Activated CD4-positive, alpha-beta memory T cell treated with anti-CD3 and anti-CD28 coated beads for 36 hours (primary cell): Measurements from ENCODE around the gene SEC14L3. TPM values are rescaled to one million over a fixed set of nuclear protein-coding genes. Genes with fewer than 3 reads are reported as not detected.

Source experiments
- CTCF ChIA-PET: fragments of 350-600 bp; sonication (Branson Sonifier 250); formaldehyde crosslinking; loops from one replicate; lab custom pipeline; 2021; ENCODE audit warnings: antibody characterized with exemption, inconsistent platforms; lab: Charles Lee
- POLR2A ChIA-PET: fragments of 350-600 bp; sonication (Branson Sonifier 250); formaldehyde crosslinking; loops from one replicate; lab custom pipeline; 2021; ENCODE audit warnings: antibody characterized with exemption; lab: Charles Lee
- DNase-seq: peaks from one replicate; pipeline ENCODE4 v3.0.0-alpha.2; 2020
- H3K27ac Mint-ChIP-seq: one replicate; pipeline ENCODE4 v1.8.0; 2021; ENCODE audit warnings: mixed read lengths
- H3K27me3 Mint-ChIP-seq: one replicate; pipeline ENCODE4 v1.8.0; 2021; ENCODE audit warnings: mixed read lengths
- H3K36me3 Mint-ChIP-seq: one replicate; pipeline ENCODE4 v1.8.0; 2021; ENCODE audit warnings: mixed read lengths
- H3K4me1 Mint-ChIP-seq: one replicate; pipeline ENCODE4 v1.8.0; 2021; ENCODE audit warnings: low read depth, mixed read lengths
- H3K4me3 Mint-ChIP-seq: one replicate; pipeline ENCODE4 v1.8.0; 2021; ENCODE audit warnings: mild to moderate bottlenecking, mixed read lengths
- H3K9me3 Mint-ChIP-seq: one replicate; pipeline ENCODE4 v1.8.0; 2021; ENCODE audit warnings: mixed read lengths
- intact Hi-C: fragments of 100-400 bp; cut with micrococcal nuclease; formaldehyde crosslinking; loops from one replicate; pipeline ENCODE4 v1.15.1; 2023
- total RNA-seq, 2 experiments: library from RNA; stranded (reverse); gene quantifications; one replicate each; pipeline ENCODE4 v1.2.3, GENCODE V29; 2021

Gene SEC14L3
- total RNA-seq, 2 experiments from 2014 or later = not detected

GRCh38 chr22:30426388-30427353, 45.1 kb downstream of the SEC14L3 start:
- CTCF ChIA-PET = interaction anchor here (0.7 to 7.5 kb wide), 11 partner anchors 8 to 138 kb away, joined by 3 to 113 read pairs (median 4); partner anchors contain the start of genes CASTOR1, RNF215 and SEC14L2
- Mint-ChIP-seq H3K9me3 (no peaks in the 10 kb centered on the region), H3K36me3 (peaks cover 25% of the 10 kb centered on the region), H3K4me1 (peaks cover 38% of the 10 kb centered on the region), H3K27me3 (no peaks in the 10 kb centered on the region), H3K27ac (peak overlapping the region; percentile 95), H3K4me3 (peak overlapping the region; percentile 90)
- peak; percentile 95 for DNase-seq
- POLR2A ChIA-PET = interaction anchor here (1.0 to 6.0 kb wide), 7 partner anchors 9 to 114 kb away, joined by 3 to 53 read pairs (median 4); partner anchors contain the start of gene SEC14L2
- intact Hi-C loops = loop anchor here (1.0 to 10.0 kb wide), 5 partner anchors 9 to 262 kb away; partner anchors contain the start of genes CASTOR1 and OSM

- POLR2A ChIA-PET = interaction anchor here (1.0 to 6.0 kb wide), 8 partner anchors 9 to 160 kb away, joined by 3 to 53 read pairs (median 4); partner anchors contain the start of gene SEC14L2
- no peaks in the 10 kb centered on the region for H3K9me3 Mint-ChIP-seq
- peak within 1 kb of the TSS; percentile 95 for H3K27ac Mint-ChIP-seq
- DNase-seq = peak; percentile 56
- H3K4me3 Mint-ChIP-seq = peak within 1 kb of the TSS; percentile 90
- CTCF ChIA-PET = interaction anchor here (0.7 to 7.5 kb wide), 15 partner anchors 9 to 312 kb away, joined by 3 to 113 read pairs (median 4); partner anchors contain the start of genes CASTOR1, RNF215 and SEC14L2
- H3K36me3 Mint-ChIP-seq = peaks cover 25% of the 10 kb centered on the region
- H3K27me3 Mint-ChIP-seq = no peaks in the 10 kb centered on the region
- H3K4me1 Mint-ChIP-seq = peaks cover 47% of the 10 kb centered on the region
- intact Hi-C loops = loop anchor here (1.0 to 10.0 kb wide), 5 partner anchors 9 to 261 kb away; partner anchors contain the start of genes CASTOR1 and OSM
Measured at GRCh38 chr22:30425616-30426387, 46.0 kb downstream of the SEC14L3 start, which contains the start of gene MTFP1. TSS of gene MTFP1 (plus strand) at chr22:30425768. CDS start at chr22:30425880, 112 bp downstream.

GRCh38 chr22:30425327-30425615, 46.5 kb downstream of the SEC14L3 start:
- peaks cover 52% of the 10 kb centered on the region for H3K4me1 Mint-ChIP-seq
- peaks cover 28% of the 10 kb centered on the region for H3K36me3 Mint-ChIP-seq
- H3K27ac Mint-ChIP-seq = peak overlapping the region; percentile 95
- intact Hi-C loops = loop anchor here (10.0 kb wide), 1 partner anchor 260 kb away; no protein-coding TSS in a partner anchor
- no peaks in the 10 kb centered on the region for H3K27me3 Mint-ChIP-seq
- DNase-seq = no peak
- no peaks in the 10 kb centered on the region for H3K9me3 Mint-ChIP-seq
- H3K4me3 Mint-ChIP-seq = peak overlapping the region; percentile 90
- ChIA-PET POLR2A (interaction anchor here (1.2 to 6.0 kb wide), 5 partner anchors 13 to 159 kb away, joined by 4 to 53 read pairs (median 10); partner anchors contain the start of gene SEC14L2), CTCF (interaction anchor here (0.7 to 7.5 kb wide), 12 partner anchors 11 to 311 kb away, joined by 3 to 113 read pairs (median 8); partner anchors contain the start of genes CASTOR1, RNF215 and SEC14L2)

- ChIA-PET POLR2A (interaction anchor here (0.8 to 6.0 kb wide), 15 partner anchors 9 to 544 kb away, joined by 3 to 53 read pairs (median 5); partner anchors contain the start of genes CCDC157, MORC2, SEC14L2 and SF3A1), CTCF (interaction anchor here (0.7 to 7.5 kb wide), 16 partner anchors 10 to 317 kb away, joined by 3 to 113 read pairs (median 5); partner anchors contain the start of genes CASTOR1, RNF215 and SEC14L2)
- peak; percentile 52 for DNase-seq
- Mint-ChIP-seq H3K9me3 (no peaks in the 10 kb centered on the region), H3K36me3 (peaks cover 31% of the 10 kb centered on the region), H3K27me3 (no peaks in the 10 kb centered on the region), H3K4me3 (peak overlapping the region; percentile 90), H3K27ac (peak overlapping the region; percentile 95), H3K4me1 (peaks cover 57% of the 10 kb centered on the region)
- intact Hi-C loops = loop anchor here (1.0 to 10.0 kb wide), 3 partner anchors 77 to 260 kb away; partner anchors contain the start of gene PES1
Measured at GRCh38 chr22:30424534-30425326, 47.1 kb downstream of the SEC14L3 start.

GRCh38 chr22:30423959-30424533, 47.8 kb downstream of the SEC14L3 start:
- intact Hi-C loops = loop anchor here (1.0 to 10.0 kb wide), 4 partner anchors 68 to 259 kb away; partner anchors contain the start of genes PES1 and SF3A1
- H3K27ac Mint-ChIP-seq = peak overlapping the region; percentile 95
- ChIA-PET POLR2A (interaction anchor here (0.8 to 6.0 kb wide), 15 partner anchors 9 to 545 kb away, joined by 3 to 53 read pairs (median 4); partner anchors contain the start of genes CCDC157, MORC2, SEC14L2 and SF3A1), CTCF (interaction anchor here (0.7 to 7.5 kb wide), 15 partner anchors 10 to 316 kb away, joined by 3 to 113 read pairs (median 5); partner anchors contain the start of genes CASTOR1, CCDC157, RNF215 and SEC14L2)
- no peaks in the 10 kb centered on the region for H3K9me3 Mint-ChIP-seq
- peak; percentile 99 for DNase-seq
- peaks cover 31% of the 10 kb centered on the region for H3K36me3 Mint-ChIP-seq
- H3K4me1 Mint-ChIP-seq = peaks cover 58% of the 10 kb centered on the region
- peak overlapping the region; percentile 90 for H3K4me3 Mint-ChIP-seq
- no peaks in the 10 kb centered on the region for H3K27me3 Mint-ChIP-seq

GRCh38 chr22:30423301-30423958, 48.4 kb downstream of the SEC14L3 start:
- H3K36me3 Mint-ChIP-seq = peaks cover 29% of the 10 kb centered on the region
- peak overlapping the region; percentile 95 for H3K27ac Mint-ChIP-seq
- DNase-seq = peak; percentile 83
- no peaks in the 10 kb centered on the region for H3K9me3 Mint-ChIP-seq
- no peaks in the 10 kb centered on the region for H3K27me3 Mint-ChIP-seq
- ChIA-PET CTCF (interaction anchor here (0.6 to 7.5 kb wide), 13 partner anchors 11 to 179 kb away, joined by 3 to 113 read pairs (median 5); partner anchors contain the start of genes CASTOR1, CCDC157, RNF215 and SEC14L2), POLR2A (interaction anchor here (0.8 to 6.0 kb wide), 14 partner anchors 9 to 545 kb away, joined by 3 to 53 read pairs (median 4); partner anchors contain the start of genes CCDC157, MORC2, SEC14L2 and SF3A1)
- peak overlapping the region; percentile 90 for H3K4me3 Mint-ChIP-seq
- intact Hi-C loops = loop anchor here (1.0 to 10.0 kb wide), 3 partner anchors 67 to 259 kb away; partner anchors contain the start of gene SF3A1
- H3K4me1 Mint-ChIP-seq = peaks cover 58% of the 10 kb centered on the region

GRCh38 chr22:30422481-30423300, 49.1 kb downstream of the SEC14L3 start:
- intact Hi-C loops = loop anchor here (1.0 to 10.0 kb wide), 3 partner anchors 66 to 258 kb away; partner anchors contain the start of gene SF3A1

GRCh38 chr22:30421695-30422480, 49.9 kb downstream of the SEC14L3 start:
- Mint-ChIP-seq H3K4me1 (peaks cover 52% of the 10 kb centered on the region), H3K27ac (peak overlapping the region; percentile 95), H3K27me3 (no peaks in the 10 kb centered on the region), H3K9me3 (no peaks in the 10 kb centered on the region), H3K4me3 (peak overlapping the region; percentile 90), H3K36me3 (peaks cover 31% of the 10 kb centered on the region)
- ChIA-PET CTCF (interaction anchor here (1.0 to 7.5 kb wide), 7 partner anchors 13 to 167 kb away, joined by 3 to 113 read pairs (median 5); partner anchors contain the start of genes CASTOR1, RNF215 and SEC14L2), POLR2A (interaction anchor here (0.5 to 6.0 kb wide), 12 partner anchors 11 to 157 kb away, joined by 3 to 53 read pairs (median 3); partner anchors contain the start of genes CCDC157, SEC14L2 and SF3A1)
- intact Hi-C loops = loop anchor here (5.0 to 10.0 kb wide), 2 partner anchors 75 to 257 kb away; no protein-coding TSS in a partner anchor
- peak; percentile 43 for DNase-seq

More at GRCh38 chr22:30422481-30423300, 49.1 kb downstream of the SEC14L3 start:
- ChIA-PET POLR2A (interaction anchor here (0.5 to 6.0 kb wide), 15 partner anchors 8 to 212 kb away, joined by 3 to 53 read pairs (median 3); partner anchors contain the start of genes CCDC157, SEC14L2, SF3A1 and SLC35E4), CTCF (interaction anchor here (0.6 to 7.5 kb wide), 9 partner anchors 10 to 179 kb away, joined by 3 to 113 read pairs (median 11); partner anchors contain the start of genes CASTOR1, RNF215 and SEC14L2)
- H3K4me3 Mint-ChIP-seq = peak overlapping the region; percentile 90
- DNase-seq = peak; percentile 68
- peaks cover 58% of the 10 kb centered on the region for H3K4me1 Mint-ChIP-seq
- peaks cover 30% of the 10 kb centered on the region for H3K36me3 Mint-ChIP-seq
- H3K9me3 Mint-ChIP-seq = no peaks in the 10 kb centered on the region
- no peaks in the 10 kb centered on the region for H3K27me3 Mint-ChIP-seq
- H3K27ac Mint-ChIP-seq = peak overlapping the region; percentile 95
